ENCODE results near the gene IFNK.
A peak's percentile ranks its signal among the peaks of the same experiment; 100 is the strongest.

IFNK gene

DNA sequence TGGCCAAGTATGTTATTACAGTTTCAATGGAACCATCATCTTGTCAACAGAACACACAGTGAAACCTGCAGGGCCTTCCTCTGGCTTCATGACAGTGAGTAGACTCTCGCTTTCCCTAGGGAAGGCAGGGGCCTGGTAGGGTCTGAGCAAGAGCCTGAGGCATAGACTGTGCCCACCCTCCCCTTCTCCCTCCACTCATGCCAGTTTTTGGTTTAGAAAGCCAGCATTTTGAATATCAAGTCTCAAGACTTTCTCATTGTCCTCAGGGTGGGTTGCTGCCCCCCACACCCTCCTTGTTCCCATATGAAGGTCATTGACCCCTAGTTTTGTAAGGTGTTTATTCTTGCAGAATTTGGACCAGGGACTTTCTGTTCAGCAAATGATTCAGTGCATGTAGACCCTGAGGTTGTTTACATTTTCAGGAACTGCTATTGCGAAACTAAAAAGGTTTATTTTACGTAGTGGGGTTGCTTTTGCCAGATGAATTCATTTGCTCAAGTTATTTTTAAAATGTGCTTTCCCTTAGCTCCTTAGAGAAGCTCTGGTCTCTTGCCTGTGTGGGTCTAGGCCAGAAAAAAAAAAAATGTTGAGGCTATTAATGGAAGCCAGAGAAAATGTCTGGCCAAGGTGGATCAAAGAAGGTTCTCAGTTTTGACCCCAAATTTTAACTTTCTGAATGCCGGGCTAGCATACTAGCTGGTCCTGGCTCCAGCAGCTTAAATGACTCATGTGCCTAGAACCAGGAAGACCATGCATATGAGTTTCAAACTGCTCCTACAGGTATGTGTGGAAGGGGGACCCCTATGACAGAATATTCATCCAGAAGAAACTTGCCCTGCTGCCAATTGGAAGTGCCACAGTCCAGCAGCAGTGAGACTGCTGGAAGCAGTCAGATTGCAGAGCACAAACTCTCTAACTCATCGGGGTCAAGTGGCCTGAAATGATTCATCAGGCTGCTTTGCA is 15.7 kb downstream of the IFNK start:
- no peak for DNase-seq

DNA sequence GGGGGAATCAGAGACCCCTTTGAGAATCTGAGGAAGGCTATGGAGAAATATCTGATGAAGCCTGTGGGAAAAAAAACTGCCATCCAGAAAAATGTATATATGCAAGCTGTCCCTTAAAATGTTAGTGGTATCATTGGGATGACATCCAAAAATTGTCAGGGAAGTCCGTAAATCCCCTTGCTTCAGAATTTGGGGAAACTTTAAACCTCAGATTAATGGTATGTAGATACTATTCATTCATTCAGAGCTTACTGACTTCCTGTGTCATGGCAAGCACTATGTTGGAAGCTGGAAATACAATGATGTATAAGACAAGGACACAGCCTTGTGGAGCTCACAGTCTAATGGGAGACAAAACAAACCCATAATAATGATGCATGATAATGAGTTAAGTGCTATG is 16.4 kb downstream of the IFNK start:
- DNase-seq, result no peak

DNA sequence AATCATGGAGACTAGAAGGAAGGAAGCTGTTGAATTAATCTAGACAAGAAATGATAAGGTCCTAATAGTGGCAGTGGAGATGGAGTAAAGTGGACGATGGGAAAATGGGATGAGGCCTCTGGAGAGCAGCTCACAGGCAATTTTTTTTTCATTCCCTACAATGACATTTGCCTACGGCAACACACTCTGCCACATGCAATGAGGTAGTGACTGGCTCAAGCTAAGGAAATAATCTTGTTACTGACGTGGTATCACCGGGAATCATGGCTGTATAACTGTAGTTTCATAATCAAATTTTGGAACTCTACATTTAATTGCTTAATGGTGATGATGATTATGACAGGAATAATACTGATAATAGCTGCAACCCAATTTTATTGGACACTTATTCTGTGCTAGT is 17.6 kb downstream of the IFNK start:
- no peak for DNase-seq

DNA sequence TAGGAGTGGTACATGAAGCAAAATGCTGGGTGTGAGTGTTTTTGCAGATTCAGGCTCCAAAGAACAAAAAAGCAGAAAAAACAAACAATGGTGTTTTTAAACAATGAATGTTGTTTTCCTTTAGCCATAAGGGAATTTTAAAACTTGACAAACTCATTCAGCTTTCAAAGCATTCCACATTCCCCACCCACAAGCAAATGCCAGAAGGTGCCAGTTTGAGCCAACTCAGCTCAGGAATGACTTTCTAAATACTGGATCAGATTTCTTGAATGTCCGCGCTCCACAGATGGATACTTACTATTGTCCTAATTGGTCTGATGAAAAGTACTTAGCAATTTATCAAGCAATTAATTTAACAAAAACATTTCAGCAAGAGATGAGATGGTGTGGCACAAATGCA is 18.4 kb downstream of the IFNK start:
- no peak for DNase-seq

DNA sequence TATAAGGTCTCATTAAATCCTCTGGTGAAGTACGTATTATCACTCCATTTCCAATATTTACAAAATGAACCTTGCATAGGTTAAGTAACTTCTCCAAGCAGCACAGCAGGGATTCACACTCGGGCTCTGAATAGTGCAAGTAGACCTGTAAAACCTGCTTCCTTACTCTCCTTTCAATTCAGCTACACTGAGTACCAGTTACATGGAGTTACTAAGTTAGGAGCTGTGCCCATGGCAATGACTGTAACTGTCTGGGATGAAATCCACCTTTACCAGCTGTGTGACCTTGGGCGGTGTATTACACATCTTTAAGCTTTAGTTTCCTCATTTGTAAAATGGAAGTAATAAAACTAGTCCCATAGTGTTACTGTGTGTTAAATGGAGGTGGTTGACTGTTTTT is 21.4 kb downstream of the IFNK start:
- DNase-seq, result no peak

DNA sequence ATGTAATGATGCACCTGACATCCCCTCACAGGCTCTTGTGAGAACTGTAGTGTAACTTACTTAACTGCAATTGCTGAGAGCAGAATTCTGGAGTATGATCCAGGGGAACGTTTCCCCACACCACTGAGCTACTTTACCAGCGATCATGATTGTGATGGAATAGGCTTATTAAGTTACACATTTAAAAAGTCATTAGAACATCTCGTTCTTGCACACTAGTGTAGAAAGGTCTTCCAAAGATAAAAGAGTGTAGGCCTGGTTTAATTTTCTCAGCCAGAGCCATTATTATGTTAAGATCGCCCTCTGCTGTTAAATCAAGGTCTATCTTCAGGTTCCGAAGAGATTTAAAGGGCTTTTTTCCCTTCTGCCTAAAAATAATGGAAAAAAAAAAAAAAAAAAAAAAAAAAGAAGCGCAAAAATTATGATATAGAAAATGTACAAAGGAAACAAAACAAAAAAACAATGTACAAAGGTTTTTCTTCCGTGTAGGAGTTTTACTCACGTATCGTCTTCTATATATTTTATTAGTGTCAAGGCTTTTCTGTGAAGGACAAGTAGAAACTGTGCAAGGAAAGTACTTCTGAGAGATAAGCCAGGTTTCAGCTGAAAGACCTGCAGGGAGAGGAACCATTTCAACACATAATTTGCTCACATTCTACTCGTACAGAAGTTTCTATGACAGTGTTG is 24.1 kb downstream of the IFNK start:
- DNase-seq, result no peak

DNA sequence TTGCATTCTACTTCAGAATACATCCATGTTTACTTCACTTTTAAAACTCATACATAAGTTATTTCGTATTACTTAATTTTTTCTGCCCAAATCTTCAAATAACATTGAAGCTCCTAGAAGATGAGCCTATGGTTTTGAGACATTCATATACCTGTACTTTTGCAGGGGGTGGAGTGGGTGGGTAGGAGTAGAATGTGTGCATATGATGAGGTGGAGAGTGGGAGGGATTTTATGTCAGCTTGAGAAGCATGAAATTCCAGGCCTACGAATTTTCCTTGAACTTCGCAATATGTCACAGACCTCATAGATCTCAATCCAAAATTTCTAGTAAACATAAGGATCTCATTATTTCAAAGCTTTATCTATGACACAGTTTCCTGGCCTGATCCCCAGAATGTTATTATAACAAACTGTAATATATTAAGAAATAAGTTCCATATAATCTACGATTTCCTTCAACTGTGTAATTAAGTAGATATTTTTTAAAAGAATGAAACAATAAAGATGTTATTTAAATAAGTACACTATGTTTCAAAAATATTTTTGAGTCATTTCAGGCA is 25.2 kb downstream of the IFNK start:
- DNase-seq, result no peak

DNA sequence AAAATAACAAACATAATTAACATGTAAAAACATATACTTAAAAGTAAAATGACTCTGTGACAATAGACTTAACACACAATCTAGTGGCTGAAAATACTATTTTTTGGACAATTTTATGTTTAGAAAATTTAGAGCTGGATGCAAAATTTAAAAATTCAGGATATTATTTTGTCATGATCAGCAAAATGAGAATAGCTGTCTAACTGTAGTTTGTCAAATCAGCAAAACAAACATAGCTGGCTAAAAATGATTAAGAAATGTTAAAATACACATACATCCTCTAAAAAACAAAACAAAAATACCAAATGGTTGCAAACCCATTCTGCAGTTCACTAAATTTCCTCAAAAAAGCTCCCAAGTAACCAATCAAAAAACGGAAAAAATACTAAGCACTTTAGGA is 30.6 kb downstream of the IFNK start:
- no peak for DNase-seq

DNA sequence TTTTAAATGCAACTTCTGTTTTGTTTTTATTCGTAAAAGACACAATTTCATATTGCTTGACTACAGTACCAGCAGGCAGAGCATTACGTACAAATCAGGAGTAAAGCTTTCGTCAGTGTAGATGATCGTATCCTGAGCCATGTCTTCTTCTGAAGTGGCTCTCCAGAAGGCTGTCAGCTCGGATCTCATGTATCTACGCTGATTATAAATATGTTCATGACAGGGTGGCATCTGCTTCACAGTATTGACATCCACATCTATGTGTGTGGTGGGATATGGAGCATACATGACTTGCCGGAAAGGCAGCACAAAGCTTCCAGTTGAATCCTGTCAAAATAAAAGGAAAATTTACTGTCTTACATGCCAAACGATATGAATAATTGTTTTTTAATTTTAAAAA is 32.4 kb downstream of the IFNK start:
- no peak for DNase-seq

DNA sequence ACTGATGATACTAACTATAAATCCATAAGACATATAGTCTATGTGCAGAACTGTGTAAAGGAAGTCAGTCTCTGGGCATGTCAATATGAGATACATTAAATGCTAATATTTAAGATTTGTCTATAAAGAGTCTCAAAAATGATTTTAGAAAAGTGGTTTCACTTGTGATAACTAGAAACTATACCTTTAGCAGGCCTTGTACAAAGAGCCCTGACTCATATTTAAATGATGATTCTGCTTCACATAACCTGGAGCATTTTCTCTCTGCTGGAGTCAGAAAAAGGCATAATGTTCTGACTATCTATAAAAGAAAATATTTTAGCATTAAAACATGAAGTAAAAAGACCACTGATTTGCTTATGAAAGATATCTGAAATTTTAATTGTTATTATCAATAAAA is 34.2 kb downstream of the IFNK start:
- DNase-seq, result no peak

DNA sequence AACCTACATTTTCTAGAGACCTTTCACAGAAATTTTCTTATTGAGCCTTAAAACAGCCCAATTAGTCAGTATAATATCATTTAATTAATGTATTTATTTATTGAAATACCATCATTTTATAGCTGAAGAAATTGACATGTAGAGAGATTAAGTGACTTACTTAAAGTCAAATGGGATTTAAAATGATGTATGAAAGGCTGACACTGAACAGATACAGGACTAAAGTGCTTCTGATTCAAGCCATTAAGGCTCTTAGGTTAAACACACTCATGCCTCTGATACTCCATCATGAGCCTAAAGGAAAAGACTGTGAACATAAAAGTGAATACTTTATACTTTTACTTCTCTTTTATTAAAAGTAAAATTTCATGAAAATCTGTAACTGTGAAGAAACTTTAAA is 36.4 kb downstream of the IFNK start:
- no peak for DNase-seq

DNA sequence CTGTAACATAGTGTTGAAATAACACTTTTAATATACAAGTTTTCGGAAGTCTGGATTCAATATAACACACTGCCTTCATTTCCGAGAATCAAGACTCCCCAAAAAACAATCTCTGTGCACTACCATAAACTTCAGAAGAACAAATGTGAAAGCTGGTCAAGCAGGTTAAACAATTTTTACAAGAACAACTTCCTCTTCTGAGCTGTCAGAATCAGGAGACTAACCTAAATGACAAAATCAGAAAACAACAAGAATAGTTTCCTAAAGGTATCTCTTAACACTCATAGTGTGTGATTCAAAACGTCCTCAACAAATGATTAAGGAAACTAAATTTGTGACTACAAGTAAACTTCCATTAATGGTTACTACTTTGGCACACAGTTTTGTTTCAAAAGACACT is 37.6 kb downstream of the IFNK start:
- DNase-seq, result no peak

DNA sequence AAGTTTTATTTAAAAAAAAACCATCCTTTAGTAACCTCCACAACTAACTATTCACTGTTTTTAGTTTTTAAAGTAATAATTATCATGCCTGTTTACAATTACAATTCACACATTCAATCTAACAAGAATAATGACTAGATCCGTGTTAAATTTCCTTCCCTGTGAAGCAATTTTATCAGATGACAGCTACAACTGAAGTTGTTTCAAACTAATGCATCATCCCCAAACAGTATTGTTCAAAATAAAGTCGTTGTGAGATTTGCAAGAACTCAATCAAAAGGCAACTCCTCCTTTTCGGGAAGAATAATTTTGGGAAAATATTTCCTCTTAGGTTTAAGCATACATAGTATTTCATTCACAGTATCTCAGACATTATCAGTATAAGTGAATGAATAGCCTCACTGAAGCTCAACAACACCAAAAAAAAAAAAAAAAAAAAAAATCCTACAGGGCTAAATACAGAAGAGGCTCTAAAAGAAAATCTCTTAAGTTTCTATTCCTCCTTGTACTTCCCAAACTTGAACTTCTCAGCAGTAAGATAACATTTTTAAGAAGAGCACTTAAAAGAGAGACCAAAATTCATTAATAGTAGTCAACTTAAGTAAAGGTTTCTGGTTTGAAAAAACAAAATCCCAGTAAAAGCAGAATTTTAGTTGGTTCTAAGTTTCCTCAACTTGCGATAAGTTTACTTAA is 39.8 kb downstream of the IFNK start:
- no peak for DNase-seq

DNA sequence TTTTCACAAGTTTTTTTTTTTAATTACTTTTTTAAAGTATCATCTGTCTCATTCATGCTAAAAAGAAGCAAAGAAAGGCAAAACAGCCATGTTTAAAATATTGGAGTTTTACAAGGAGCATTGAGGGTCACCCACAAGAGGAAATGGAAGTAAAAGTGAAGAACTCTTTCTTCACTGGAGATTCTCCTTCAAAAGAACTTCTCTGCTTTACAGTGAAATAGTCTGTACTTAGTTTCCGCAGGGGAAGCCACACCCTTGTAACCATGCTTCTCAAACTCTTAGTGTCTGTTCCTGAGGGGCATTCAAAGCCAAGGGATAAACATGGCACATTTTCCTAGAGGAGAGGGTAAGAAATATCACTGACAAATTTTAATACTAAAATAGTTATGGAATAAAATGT is 40.6 kb downstream of the IFNK start:
- no peak for DNase-seq

DNA sequence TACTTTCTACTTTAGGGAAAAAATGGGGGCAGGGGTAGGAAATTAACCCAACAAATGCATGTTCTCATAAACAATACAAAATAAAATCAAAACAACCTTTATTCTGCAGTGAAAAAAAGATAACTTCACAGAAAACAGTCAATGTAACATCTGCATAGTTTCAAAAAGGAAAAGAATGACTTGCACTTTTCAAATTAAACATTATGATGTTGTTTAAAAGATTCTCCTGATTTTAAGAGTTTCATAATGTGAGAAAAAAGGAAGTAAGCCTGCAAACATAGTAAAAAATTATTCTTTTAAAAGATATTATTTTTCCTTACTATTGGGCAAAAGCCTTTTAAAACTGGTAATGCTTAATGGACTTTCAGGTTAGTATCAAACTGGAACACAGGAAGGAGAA is 41.6 kb downstream of the IFNK start:
- no peak for DNase-seq

DNA sequence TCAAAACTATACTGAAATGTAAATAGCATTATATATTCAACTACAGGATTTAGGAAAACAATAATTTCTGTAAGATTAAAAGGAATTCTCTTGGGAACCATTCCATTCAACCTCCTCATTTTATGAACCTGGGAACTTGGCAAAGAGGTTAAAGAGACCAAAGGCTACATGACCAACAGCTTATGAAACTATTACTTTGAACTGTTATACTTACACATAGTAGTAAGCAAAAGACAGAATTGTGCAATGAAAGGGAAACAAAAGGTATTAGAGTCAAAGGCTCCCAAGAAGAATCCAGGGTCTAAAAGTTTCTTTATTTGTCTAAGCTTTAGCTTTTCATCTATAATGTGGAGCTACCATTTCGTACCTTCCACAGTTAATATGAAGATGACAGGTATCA is 42.0 kb downstream of the IFNK start:
- no peak for DNase-seq

DNA sequence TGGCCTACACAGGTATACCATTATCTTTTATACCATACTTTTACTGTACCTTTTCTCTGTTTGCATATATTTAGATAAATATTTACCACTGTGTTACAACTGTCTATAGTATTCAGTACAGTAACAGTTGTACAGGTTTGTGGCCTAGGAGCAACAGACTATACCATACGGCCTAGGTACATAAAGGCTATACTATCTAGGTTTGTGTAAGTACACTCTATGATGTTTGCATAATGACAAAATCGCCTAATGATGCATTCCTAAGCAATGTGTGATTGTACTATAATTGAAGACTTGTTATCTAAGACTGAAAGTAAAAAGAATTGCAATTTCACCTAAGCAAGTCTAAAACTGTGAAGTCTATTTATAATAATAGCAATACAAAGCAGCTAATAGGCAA is 45.3 kb downstream of the IFNK start:
- no peak for DNase-seq

DNA sequence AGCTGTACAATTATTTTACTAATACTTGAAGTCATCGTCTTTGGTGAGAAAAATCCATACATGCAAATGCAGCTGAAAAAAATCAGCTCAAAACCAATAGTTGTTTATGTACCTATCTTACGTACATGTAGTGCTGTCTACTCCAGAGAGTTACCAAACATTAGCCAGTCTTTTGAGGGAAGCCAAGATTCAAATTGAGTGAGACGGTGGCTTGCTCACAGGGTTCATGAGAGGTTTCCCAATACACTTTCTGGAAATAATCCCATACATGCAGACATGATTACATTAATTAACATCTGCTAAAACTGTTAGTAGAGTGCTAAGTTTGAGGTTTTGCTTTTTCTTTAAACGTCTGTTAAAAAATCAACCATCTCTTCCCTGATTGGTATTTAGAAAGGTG is 46.9 kb downstream of the IFNK start:
- no peak for DNase-seq

DNA sequence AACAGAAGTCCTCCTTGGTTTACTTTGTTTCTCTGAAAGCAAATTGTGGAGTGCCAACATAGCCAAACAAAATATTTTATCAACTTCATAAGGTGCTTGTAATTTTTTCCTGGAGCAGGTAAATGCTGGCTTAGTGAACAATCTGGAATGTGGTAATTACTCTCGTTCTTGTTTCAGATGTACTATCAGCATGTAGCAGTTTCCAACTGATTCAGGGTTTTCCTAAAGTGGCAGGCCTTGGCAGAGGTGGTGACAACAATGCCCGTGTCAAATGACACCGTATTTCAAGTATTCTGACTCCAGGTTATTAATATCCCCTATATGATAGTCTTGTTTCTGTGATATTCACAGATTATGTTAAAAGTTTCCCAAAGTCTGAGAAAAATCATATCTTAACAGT is 48.0 kb downstream of the IFNK start:
- DNase-seq, result no peak

DNA sequence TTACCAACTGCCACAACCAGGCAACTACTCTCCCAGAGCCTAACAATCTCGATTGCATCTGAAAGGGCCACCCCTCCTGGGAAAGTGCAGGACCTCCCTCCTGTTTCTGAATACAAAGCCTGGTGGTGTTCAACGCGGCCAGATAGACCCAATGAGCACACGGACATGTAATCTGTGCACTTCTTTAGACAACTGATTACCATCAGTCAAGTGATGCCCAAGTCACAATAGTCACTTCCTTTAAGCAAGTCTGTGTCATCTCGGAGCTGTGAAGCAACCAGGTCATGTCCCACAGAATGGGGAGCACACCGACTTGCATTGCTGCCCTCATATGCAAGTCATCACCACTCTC is 48.5 kb downstream of the IFNK start:
- no peak for DNase-seq

DNA sequence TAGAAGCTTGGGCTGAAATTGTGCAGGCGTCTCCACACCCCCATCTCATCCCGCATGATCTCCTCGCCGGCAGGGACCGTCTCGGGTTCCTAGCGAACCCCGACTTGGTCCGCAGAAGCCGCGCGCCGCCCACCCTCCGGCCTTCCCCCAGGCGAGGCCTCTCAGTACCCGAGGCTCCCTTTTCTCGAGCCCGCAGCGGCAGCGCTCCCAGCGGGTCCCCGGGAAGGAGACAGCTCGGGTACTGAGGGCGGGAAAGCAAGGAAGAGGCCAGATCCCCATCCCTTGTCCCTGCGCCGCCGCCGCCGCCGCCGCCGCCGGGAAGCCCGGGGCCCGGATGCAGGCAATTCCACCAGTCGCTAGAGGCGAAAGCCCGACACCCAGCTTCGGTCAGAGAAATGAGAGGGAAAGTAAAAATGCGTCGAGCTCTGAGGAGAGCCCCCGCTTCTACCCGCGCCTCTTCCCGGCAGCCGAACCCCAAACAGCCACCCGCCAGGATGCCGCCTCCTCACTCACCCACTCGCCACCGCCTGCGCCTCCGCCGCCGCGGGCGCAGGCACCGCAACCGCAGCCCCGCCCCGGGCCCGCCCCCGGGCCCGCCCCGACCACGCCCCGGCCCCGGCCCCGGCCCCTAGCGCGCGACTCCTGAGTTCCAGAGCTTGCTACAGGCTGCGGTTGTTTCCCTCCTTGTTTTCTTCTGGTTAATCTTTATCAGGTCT is 49.0 kb downstream of the IFNK start, which contains the start of gene C9orf72:
Gene C9orf72, minus strand, starts transcription at position 564 of the 716 bp plus-strand sequence. CDS start 6,361 bp downstream, outside the sequence.
- DNase-seq, result peak; percentile 81

Data from activated CD4-positive, alpha-beta T cell treated with anti-CD3 and anti-CD28 coated beads for 1 hour (primary cell).